Left forelimb (tissue), 1 donor: ENCODE results near the gene GNAZ.

Experiments used
- DNase-seq: peaks from one replicate; pipeline ENCODE4 v3.0.0-alpha.2; 2018; ENCODE audit warnings: low spot score

The GNAZ gene

DNA sequence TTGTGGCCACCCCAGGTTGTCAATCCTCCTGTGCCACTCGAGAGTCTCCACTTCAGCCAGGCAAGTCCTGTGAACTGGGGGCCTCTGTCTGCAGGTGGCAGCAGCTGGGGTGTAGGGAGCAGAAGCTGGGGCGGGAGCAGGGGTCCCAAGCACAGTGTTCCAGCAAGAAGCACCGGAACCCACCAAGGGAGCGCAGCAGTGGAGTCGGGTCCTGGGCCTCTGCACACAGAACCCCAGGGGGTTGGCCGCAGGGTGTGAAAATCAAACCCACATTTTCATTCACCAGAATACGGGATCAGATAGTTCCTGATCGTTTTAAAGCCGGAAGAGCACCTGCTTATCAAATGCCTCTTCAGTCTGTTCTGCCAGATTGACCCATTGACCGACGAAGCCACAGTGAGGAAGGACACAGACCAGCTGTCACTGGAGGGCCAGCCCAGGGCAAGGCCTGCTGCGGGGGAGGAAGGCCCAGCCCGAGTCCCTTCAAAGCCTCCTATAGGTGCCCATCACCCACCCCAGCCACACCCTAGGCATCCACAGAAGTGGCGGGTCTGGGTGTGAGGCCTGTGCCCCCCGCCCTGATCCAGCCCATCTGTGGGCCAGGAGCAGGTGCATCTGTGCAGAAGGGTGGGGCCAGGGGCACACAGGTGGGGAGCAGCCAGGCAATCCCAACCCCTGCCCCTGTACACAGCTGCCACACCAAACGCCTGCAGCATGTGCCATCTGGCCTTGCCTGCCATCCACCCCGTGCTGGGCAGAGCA is 37.3 kb downstream of the GNAZ start:
- no peak for DNase-seq

DNA sequence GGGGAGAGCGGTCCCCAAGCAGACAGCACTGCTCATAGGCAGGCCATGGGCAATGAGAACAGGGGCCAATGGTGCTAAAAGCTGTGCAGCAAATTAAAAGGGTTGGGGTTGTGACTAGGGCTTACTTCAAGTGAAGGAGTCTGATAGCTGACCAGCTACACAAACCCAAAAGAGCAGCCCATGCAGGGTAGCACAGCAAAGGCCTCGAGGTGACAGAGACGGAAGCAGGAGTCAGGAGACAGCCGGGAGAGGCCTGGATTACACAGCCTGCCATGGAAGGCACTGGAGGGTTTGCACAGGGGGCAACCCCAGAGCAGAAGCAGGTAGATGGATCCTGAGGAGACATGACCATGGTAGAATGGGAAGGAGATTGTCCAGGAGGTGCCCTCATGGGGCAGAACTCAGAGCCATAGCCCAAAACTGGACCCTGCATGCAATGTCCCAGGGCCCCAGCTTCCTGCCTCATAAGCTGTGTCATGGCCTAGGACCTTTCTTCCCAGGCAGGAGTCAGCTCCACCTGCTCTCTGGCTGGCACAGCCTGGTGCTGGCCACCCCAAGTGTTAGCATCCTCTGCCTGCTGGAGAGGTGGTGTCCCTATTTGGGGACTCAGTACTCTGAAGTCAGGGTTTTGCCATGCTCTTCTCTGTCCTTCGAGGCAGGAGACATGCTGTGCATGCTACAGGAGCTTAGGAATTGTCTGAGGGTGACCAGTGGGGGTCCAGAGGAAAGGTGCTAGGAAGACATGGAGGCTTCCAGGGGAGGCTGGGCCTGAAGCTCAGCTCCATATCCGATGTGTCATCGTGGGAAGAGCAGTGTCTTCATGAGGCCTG is 38.1 kb downstream of the GNAZ start:
- DNase-seq = no peak

DNA sequence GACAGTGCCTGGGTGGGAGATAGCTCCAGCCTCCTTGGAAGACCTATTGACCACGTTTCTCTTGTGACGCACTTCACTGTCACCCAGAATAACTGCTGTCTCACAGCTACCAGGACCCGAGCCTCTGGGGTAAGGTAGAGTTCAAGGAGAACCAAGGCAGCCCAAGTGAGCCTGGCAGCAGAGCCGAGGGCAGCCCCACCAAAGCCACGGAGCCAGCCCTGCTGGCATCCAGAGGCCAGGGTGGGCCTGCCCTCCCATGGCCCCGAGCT is 38.7 kb downstream of the GNAZ start:
- no peak for DNase-seq

DNA sequence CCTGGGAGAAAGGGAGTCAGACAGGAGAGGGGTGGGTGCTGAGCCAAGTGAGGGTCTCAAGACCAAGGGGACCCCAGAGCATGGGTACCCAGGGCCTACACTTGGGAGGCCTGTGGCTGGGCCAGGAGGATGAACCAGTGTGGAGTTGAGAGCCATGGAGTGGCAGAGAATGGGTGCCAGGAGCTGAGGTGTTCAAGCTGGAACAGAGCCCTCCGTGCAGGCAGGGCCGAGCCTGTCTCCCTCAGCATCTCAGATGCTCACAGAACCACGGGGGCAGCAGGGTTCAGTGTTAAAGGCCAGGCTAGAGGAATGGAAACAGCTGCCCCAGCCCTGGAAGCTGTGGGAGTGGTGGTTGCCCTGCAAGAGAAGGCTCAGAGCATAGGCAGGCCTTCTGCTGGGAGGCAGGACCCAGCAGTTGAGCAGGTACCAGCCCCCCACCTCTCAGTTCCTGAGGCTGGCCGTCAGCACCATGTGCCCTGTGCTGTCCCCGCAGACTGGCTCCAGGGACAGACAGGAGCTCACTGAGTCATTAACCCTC is 39.2 kb downstream of the GNAZ start:
- DNase-seq = no peak

DNA sequence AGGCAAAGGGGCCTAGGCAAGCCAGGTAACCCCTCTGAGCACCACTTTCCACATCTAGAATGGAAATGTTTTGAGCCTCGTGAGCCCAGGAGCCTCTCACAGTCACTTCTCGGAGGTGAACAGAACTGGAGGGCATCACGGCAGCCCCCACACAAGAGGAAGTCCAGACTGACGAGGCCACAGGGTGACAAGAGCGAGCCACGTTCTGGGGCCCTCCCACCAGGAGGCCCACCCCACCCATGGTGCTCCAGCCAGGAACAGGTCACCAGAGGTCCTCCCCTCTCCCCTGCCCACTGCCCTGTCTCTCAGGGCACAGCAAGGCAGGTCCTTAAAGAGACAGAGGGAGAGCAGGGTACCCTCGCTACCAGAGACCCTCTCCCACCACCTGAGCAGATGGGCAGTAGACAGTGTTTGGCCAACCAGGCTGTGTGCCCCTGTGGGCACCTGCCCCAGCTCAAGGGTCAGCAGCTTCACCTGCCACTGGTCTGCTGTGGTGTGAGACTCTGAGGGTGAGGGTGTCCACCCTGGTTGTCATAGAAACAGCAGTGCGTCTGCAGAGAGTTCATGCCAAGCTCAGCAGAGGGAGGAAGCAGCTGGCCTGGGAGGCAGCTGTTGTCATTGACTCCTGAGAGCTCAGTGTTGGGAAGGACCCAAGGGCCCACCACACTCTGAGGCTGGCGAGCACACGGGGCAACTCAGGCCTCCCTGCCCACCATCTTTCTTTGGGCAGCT is 40.0 kb downstream of the GNAZ start:
- no peak for DNase-seq

DNA sequence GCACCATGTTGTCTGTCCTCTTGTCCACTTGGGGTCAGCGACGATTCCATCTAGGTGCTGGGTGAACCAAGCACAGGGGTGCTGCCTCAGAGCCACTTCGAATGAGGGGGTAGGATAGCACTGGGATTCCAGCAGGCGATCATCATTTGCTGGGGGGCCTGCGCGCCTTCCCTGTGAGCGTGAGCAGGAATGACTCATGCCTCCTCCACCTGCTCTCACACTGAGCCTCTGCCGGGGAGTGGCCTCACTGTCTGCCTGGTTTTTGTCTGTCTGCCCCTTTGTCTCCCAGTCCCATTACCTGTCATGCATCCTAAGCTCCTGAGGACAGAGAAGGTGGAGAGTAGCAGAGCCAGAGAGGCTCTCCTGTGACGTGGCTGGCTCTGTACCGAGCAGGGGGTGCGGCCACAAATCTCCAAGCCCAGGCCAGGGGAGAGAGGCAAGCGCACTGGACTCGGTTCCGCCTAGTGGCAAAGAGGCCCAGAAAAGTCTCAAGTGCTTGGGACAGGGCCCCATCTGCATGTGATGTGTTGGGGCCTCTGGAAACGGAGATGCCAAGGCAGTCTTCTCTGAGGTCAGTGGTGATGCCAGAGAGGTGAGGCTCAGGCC is 40.7 kb downstream of the GNAZ start:
- no peak for DNase-seq

DNA sequence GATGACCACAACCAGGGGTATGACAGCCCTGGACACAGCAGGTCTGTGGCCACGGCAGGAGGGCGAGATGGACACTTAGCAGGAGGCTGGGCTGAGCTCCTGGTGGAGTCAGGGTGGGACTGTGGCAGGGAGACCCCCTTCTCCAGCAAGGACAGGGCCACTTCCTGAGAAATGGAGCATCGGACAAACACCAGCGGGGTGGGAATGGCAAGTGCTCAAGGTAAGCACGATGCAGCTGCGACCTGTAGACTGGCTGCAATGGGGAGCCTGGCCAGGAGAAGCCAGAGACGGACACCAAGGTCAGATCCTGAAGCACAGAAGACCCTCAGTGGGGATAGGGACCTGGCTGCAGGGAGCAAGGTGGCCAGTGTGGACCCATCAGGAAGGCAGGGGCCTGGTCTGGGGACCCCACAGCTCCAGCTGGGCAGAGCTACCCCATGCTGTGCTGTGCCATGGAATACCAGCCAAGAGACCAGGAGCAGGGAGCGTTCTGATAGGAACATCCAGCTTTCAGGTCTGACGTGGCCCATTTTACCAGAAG is 42.2 kb downstream of the GNAZ start:
- DNase-seq = no peak

DNA sequence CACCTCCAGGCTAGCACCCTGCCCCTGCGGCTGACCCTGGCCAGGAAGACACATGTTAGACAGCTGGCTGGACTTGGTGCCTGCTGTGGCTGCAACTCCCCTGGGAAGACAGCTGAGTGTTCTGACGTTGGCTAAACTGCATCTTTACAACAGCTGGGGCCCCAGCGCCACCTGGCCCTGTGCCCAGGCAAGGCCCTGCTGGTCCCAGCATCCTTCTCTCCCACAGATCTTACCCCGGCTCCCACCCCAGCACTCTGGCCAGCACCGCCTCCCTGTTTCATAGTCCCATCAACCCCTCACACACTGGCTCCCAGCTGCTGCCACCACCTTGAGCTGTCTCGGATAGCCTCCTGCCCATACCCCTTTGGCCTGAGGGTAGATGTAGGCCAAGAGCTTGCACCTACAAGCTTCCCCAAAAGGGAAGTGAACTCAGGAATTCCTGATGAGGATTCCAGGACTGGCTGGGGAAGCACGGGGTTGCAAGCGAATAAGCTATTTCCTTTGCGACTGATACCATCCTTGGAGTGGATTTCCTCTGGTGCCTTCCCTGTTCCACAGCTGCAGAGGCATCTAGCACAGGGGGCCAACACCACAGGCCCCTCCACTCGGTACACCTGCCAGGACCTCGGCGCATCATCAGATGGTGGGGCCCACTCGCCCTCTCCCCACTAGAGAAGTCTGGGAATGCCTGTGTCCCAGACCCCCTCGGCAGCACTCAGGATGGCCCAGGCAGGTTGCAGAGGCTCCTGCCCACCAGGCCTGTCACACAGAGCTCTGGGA is 42.9 kb downstream of the GNAZ start:
- no peak for DNase-seq

DNA sequence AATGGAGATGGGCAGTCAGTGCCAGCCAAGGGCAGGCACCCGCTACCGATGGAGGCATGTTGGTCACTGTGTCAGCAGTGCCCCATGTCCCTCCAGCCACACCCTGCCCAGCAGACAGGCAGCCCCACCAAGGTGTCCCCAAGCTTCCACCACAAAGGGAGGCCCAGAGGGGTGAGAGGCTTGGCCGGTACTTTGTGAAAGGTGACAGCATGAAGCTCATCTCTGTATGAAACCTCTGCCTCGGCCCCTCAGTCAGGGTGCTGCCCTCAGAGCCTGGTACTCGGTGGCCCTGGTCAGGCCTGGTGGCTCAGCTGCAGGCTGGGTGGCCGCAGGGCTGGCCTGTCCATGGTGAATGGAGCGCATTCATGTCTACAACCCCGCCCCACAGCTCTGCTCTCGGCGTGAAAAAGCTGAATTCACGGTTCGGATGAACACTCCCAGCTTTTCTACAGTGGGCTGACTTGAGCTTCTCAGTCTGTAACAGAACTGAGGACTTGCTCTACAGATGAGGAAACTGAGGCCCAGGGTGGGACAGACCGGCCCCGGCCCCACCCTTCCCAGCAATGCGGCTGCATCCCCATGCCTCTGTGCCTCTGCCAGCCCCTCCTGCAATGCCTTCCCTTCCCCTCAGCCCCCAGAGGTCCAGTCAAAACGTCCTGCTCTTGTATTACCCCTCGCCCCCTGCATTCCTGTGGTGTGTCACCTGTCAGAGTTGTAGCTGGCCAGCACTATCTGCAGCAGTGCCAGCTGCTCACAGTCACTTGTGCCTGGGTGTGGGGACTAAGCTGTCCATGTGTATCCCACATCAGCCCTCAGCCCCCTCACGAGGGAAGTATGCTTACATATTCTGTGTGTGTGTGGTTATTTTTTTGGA is 43.8 kb downstream of the GNAZ start:
- DNase-seq = no peak

DNA sequence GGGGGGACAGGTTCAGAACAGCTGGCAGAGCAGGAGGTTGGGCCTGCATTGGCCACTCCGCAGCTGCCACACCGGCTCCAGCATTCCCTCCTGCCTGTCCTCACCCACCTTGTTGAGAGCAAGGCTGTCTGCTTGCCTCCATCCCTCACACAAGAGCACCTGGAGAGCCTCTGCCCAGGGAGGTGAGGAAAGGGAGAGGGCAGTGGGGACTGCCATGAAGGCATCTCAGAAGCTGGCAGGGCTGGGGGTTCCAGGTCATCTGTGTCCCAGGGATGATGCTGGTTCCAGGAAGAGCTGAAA is 44.4 kb downstream of the GNAZ start:
- DNase-seq = no peak

DNA sequence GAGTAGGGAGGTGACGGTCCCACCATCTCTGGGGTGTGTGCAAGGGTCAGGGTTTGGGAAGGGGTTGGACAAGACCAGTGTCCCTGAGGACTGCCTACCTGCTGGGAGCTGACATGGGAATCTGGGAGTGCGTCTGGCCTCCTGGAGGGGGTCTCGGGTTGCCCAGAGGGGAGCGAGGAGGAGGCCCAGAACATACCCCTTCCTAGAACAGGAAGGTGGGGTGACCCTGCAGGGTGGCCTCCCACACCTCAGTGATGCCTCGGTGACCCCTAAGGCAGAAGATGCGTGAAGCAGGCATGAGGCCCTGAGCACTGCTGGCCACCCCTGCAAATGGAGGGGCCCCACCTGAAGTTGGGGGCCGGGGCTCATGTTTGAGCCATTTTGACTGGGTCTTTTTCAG is 45.0 kb downstream of the GNAZ start:
- no peak for DNase-seq

DNA sequence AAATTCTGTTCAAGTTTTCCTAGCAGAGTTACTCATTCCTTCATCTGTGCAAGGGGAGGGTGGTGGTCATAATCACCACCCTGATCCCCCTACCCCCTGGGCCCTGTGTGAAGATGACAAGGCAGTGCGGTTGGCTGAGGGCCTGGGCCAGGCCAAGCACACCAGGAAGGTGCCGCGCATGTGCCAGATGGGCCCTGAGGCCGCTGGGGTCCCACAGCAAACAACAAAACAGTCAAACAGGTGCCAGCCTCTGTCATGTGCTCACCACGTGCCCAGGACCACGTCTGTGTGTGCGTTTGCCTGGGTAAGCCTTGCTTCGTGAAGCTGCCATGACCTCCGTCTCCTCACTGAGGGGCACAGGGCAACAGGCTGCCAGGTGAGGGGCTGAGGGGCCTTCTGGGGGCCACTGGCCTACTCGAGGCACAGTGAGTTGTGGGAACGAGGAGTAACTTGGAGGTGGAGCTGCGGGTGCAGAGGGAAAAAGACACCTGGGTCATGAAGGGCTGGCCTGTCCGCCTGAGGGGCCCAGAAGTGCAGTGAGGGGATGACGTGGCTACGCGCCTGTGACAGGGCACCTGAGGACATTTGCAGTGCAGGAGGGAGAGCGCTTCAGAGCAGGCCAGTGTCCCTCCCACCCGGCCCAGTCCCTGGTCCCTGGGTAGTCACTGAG is 45.6 kb downstream of the GNAZ start:
- DNase-seq = no peak

DNA sequence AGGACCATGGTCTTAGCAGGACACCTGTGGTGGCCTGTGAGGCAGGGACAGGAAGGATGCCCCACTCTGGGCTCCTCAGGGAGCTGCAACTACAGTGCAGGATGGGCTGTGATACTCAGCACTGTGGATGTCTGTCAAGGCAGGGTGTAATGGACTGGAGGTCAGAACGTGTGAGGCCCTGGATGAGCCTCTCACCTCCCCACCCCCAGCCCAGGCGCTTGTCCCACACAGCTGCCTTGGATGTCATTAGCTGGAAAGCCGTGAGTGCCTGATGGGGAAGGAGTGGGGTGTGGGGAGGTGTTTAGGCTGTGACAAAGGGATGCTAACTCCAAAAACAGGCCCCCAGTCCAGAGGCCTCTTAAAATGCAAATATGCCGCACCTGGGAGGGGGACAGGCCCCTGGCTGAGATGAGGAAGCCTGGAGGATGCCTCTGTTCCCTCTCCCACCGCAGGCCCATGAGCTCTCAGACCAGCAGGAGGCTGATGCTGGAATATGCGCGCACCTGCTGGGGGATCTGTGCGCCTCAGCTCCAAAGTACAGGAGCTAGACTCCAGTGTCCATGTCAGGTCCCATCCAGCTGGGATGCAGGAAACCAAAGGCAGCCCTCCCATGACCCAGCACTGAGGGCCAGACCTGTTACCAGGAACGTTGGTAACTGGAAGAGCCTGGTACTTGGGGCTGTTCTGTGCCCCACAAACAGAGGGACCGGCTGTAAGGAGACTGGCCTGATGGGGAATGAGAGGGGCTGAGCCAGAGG is 46.4 kb downstream of the GNAZ start:
- DNase-seq = no peak

DNA sequence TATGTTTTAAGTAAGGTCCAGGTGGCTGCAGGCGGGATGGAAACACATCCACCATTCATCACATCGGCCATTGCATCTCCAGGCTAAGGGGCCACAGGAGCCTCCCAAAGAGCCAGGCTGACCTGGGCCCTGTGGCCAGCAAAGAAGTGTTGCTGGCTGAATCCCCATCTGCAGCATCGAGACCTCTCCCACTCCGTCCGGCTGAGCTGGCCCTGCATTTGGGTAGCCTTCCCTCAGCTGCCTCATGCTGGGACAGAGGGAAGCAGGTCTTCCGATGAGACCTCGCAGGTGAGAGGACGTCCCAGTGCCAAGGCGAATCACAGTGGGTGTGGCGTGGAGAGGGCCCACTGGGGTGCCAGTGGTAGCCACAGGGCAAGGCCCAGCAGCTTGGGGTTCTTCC is 47.0 kb downstream of the GNAZ start:
- DNase-seq = no peak

DNA sequence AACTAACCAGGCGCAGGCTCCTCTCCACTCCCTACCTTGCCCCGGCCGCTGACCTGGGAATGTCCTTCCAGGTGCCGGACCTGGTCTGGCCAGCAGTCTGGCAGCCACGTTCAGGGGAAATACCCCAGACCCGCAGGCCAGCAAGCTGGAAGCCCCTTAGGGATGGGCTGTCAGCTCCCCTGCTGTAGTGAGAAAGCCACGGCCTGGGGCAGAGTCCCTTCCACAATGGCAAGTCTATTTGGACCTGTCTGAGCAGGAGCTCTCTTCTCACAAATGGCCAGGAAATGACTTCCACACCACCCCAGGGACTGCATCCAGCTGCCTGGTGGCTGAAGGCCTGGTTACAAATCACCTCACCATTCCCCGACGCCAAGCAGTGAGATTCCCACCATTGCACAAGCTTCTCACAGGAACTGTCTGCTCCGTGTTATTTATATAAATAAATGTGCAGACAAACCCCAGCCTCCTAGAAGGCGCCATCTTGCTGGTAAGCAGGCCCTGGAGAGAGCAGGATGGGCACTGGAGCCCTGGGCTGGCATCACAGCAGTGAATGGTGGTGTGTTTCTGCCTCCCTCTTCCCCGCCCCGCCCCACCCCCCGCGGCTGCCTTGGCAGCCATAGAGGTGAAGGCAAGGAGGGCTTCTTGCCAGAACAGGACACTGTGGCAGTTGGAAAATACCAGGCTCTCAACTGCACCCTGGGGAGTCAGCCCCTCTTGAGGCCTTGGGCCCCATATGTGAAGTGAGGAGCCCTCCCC is 47.8 kb downstream of the GNAZ start:
- DNase-seq = no peak

DNA sequence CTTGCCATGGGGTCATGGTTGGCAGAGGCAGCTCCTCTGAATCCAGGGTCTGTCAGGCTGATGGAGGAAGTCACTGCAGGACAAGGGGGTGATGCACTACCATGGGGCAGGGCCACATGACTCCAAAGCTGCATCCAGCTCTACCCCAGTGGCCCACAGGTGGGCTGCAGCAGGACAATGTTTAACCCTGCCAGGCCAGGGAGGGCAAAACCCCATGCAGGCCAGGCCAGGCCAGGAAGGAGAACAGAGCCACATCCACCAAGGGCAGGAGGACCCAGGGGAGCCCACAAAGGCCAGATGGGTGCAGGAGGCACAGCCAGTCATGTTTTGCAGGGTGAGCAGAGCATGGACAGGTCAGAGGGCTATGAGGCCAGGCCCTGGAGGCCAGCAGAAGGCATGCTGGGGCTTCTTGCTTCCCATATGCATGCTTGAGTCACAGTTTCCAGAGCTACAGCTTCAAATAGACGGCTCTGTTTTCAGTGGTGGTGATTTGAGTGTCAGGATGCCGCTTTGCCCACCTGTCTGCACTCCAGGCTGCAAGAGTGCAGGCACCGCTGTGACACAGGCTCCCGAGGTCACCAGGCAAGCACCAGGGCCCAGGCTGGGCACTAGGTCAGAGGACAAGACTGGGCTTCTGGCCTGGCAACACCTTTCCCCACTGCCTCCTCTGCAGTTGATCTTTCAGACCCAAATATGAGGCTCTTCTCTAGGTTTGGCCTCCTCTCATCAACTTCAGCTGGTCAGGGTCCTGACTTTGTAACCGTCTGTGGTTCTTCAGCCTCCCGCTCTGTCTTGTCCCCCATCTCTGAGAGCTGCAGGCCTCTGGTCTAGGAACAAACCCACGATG is 48.6 kb downstream of the GNAZ start:
- DNase-seq = no peak
